ENCODE results near the gene OGT.
"Not testable (repeated sequence)": the region's sequence is repeated elsewhere in the genome, so short reads cannot be mapped to it uniquely, and the experiment has no call there.

Gene OGT

GRCh38 chrX:71534773-71535544, 2.1 kb downstream of the OGT start:
- peak overlapping the region; percentile 95 for H3K4me3 ChIP-seq (ENCODE audit: low read length)
- no peak for DNase-seq (ENCODE audit: low read depth, low spot score)

DNA sequence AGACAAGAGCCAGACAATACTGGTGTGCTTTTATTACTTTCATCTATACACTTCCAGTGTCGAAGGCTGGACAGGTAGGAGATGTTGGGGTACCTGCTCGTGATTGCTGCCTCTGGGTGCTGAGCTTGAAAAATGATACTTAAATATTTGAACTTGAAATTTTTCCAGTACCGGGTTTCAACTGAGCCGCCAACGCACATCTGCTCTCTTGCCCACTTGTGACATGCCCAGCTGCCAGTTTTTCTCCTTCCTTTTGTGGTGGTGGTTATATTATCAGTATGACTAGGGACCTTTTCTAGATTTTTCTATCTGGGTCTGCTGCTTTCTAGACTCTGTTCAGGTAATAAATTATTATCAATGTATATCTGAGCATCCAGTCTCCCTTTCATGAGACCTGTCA, 3.4 kb downstream of the OGT start:
- no peak overlapping the region for H3K4me3 ChIP-seq (ENCODE audit: low read length)
- no peak for DNase-seq (ENCODE audit: low read depth, low spot score)

GRCh38 chrX:71537743-71538142, 4.8 kb downstream of the OGT start:
- DNase-seq (ENCODE audit: low read depth, low spot score): no peak
- no peak overlapping the region for H3K4me3 ChIP-seq (ENCODE audit: low read length)

DNA sequence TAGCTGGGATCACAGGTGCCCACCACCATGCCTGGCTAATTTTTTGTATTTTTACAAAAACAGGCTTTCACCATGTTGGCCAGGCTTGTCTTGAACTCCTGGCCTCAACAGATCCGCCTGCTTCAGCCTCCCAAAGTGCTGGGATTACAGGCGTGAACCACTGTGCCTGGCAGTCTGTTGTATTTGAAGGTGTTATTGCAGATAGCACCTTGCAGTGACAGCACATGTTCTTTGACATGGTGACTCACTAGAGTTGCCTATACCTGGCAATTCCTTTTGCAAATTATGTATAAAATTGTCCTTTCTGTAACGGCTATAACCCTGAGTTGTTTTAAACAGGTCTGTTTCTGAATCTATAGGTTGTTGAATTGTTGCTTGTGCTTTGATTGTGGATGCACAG, 7.9 kb downstream of the OGT start:
- DNase-seq (ENCODE audit: low read depth, low spot score): no peak
- H3K4me3 ChIP-seq (ENCODE audit: low read length): no peak overlapping the region

- no peak for DNase-seq (ENCODE audit: low read depth, low spot score)
- no peak overlapping the region for H3K4me3 ChIP-seq (ENCODE audit: low read length)
These were observed 8.5 kb downstream of the OGT start for GRCh38 chrX:71541210-71542022.

DNA sequence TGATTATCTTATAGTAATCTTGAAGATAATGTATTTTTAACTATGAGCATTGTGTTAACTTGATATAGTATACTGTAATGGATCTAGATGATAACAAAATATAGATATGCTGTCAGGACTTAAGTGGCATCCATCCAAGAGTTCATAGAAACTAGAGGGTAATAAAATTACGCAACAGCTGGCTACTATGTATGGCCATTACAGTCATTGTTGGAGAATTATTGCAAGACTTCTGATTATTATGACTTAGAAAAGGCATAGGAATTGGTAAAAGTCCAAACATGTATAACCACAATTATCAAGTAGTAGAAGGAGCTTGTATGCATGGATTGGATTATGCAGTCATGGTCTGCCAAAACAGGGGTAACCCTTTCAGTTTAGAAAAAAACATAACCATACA, 9.5 kb downstream of the OGT start:
- H3K4me3 ChIP-seq (ENCODE audit: low read length): no peak overlapping the region
- no peak for DNase-seq (ENCODE audit: low read depth, low spot score)

DNA sequence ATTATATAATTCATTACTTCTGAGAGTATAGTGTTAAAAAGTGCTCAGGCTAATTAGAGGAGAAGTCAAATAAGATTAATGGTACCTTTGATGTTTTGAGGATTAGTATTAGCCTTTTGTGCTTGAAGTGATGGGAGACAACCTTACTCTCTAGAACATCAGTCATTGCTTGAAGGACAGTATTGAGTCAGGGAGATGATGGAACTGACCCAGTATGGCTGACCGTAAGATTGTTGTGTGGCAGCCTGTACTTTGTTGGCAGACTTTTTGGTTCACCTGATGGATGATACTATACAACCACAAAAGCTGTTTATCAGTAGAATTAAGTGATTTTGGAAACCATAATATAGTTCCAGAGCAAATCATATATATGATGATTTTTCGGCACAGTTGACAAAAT, 9.9 kb downstream of the OGT start:
- DNase-seq (ENCODE audit: low read depth, low spot score): no peak
- H3K4me3 ChIP-seq (ENCODE audit: low read length): no peak overlapping the region

DNA sequence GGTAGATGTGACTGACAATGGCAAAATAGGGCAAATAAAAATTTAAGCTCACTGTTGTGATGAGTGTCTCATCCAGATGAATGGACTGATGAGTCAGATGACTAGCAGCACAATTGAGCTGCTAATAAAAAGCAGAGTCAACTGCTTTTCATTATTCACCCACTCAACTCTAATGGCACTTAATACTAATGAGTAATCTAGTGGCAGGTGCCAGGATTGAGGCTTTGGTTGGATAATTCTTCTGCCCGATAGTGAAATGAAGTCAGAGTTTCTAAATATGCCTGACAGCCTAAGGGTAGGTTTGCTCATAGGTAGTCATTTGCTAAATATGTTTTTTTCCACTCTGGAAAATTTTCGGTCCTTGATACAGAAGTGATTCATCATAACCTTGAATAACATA, 10.4 kb downstream of the OGT start:
- no peak overlapping the region for H3K4me3 ChIP-seq (ENCODE audit: low read length)
- DNase-seq (ENCODE audit: low read depth, low spot score): no peak

DNA sequence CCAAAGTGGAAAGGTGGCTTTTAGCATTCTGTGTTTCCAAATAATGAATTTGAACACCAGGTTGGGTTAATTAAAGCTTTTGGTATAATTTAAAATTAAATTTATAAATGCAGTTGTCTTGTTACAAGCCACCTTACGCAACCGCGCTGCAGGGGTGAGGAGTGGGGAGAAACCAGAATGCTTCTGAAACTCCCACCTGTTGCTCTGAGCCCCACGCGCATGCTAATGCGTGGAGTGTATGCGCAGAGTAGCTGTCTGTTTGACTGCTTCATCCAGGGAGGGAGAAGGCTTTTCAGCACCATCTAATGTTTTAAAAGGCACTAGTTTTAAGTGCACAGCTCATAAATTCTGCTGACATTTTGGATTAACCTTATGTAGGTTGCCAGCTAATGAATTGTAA, 12.5 kb downstream of the OGT start:
- no peak overlapping the region for H3K4me3 ChIP-seq (ENCODE audit: low read length)
- DNase-seq (ENCODE audit: low read depth, low spot score): no peak

- DNase-seq (ENCODE audit: low read depth, low spot score): no peak
- H3K4me3 ChIP-seq (ENCODE audit: low read length): no peak overlapping the region
These were observed 14.0 kb downstream of the OGT start for GRCh38 chrX:71546879-71547278.

DNA sequence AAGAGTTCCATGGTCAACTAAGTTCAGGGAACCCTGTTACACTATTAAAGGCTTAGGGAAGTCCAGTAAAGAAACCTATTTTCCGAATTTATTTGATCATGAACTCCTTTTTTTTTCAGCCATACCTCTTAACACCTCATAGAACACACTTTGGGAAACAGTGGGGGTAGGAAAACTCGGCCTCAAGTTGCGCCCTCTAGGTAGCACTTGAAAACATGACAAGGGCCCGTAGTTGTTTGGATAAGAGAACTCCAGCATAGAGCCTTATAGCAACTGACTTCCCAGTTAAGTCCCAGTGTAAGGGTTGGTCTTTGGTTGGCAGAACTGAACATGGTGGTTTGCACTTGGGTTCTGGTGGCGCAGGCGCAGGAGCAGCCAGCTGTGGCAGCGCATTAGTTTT, 14.4 kb downstream of the OGT start:
- no peak for DNase-seq (ENCODE audit: low read depth, low spot score)
- no peak overlapping the region for H3K4me3 ChIP-seq (ENCODE audit: low read length)

- no peak overlapping the region for H3K4me3 ChIP-seq (ENCODE audit: low read length)
- no peak for DNase-seq (ENCODE audit: low read depth, low spot score)
These were observed 17.1 kb downstream of the OGT start for GRCh38 chrX:71549986-71550385.

DNA sequence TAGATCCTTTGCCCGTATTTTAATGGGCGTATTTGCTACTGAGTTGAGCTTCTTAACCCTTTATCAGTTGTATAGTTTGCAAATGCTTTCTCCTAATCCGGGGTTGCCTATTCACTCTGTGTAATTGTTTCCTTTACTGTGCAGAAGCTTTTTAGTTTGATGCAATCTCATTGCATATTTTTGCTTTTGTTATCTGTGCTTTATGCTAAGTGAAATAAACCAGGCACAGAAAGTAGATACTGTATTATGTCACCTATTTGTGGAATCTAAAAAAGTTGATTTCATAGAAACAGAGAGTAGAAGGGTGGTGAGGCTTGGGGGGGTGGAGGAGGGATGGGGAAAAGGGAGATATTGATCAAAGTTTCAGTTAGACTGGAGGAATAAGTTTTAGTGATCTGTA, 17.7 kb downstream of the OGT start:
- DNase-seq (ENCODE audit: low read depth, low spot score): no peak
- no peak overlapping the region for H3K4me3 ChIP-seq (ENCODE audit: low read length)

DNA sequence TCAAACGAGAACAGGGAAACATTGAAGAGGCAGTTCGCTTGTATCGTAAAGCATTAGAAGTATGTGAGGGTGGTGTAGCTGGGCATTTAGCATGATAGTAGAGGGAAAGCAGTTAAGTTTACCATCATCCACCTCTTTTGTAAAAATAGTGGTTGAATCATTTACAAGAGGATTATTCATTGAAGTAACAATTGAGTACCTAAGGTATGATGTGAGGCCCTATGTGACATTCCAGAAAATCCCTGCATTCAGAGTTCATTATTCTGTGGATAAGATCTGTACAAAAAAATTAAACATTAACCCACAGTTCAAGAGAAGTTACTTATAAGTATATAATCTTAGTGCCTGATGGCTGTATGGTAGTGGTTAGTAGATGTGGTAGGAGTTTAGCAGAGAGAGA, 23.1 kb downstream of the OGT start:
- no peak overlapping the region for H3K4me3 ChIP-seq (ENCODE audit: low read length)
- no peak for DNase-seq (ENCODE audit: low read depth, low spot score)

DNA sequence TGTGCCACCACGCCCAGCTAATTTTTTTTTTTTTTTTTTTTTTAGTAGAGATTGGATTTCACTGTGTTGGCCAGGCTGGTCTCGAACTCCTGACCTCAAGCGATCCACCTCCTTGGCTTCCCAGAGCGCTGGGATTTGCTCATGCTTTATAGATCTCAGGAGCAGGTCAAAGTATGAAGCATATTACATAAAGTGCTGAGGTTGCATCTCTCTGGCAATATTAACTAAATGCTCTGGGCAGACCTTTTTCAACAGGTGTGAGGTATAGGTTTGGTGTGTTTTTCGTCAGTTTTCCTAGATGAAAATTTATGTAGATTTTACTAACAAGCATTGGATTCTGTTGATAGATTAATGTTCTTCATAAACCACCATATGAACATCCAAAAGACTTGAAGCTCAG, 26.0 kb downstream of the OGT start:
- no peak for DNase-seq (ENCODE audit: low read depth, low spot score)
- no peak overlapping the region for H3K4me3 ChIP-seq (ENCODE audit: low read length)

DNA sequence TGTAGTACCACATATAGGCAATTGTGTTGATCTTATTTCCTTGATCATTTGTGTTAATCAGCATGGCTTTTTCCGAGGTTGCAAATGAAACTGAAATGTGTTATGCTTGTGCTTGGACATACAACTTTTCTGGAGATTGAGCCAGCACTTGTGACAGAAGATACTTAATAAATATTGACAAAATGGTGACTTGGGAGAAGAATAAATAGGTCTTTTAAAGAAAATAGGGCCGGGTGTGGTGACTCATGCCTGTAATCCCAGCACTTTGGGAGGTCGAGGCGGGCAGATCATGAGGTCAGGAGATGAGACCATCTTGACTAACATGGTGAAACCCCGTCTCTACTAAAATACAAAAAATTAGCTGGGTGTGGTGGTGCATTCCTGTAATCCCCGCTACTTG, 26.9 kb downstream of the OGT start:
- not testable (repeated sequence) for H3K4me3 ChIP-seq (ENCODE audit: low read length); DNase-seq (ENCODE audit: low read depth, low spot score)

GRCh38 chrX:71563921-71564320, 31.0 kb downstream of the OGT start:
- peak; percentile 5 for DNase-seq (ENCODE audit: low read depth, low spot score)
- H3K4me3 ChIP-seq (ENCODE audit: low read length): no peak overlapping the region

DNA sequence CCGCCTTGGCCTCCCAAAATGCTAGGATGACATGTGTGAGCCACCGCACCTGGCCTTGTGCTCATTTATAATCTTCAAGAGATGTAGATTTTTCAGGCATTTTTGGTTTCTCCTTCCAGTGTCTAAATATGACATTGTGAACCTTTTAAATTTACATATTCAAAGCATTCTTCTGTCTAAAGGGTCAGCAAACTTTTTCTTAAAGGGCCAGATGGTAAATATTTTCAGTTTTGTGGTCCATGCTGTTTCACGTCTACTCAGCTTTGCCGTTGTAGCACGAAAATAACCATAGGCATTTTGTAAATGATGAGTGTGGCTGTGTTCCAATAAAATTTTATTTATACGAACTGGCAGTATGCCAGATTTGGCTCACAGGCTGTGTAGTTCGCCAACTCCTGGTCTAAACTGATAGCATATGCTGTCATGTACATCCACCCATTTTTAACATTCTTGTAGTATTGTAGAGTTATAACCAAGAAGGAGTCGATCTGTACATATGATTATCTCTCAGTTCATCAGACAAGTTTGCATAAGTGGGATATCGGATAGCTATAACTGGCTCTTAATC, 32.7 kb downstream of the OGT start:
- no peak for DNase-seq (ENCODE audit: low read depth, low spot score)
- H3K4me3 ChIP-seq (ENCODE audit: low read length): no peak overlapping the region

- H3K4me3 ChIP-seq (ENCODE audit: low read length): not testable (repeated sequence)
These were observed 38.5 kb downstream of the OGT start for GRCh38 chrX:71571390-71571789.

GRCh38 chrX:71573590-71573989, 40.7 kb downstream of the OGT start:
- no peak overlapping the region for H3K4me3 ChIP-seq (ENCODE audit: low read length)
- no peak for DNase-seq (ENCODE audit: low read depth, low spot score)

More at GRCh38 chrX:71571390-71571789, 38.5 kb downstream of the OGT start:
- not testable (repeated sequence) for DNase-seq (ENCODE audit: low read depth, low spot score)

Data from Jurkat, Clone E6-1 (cell line).